Measurements from ENCODE around the gene CCNI2.

CCNI2 gene

GRCh38 chr5:132750471-132751230 lies 3.4 kb downstream of the CCNI2 start:
- FAIRE-seq, result no peak

- no peak for FAIRE-seq
Measured at GRCh38 chr5:132751444-132751843, 4.2 kb downstream of the CCNI2 start.

- no peak for FAIRE-seq
Measured at GRCh38 chr5:132751971-132752580, 4.8 kb downstream of the CCNI2 start.

- no peak for FAIRE-seq
Measured at GRCh38 chr5:132752581-132753125, 5.4 kb downstream of the CCNI2 start.

GRCh38 chr5:132753135-132753987 lies 6.1 kb downstream of the CCNI2 start:
- no peak for FAIRE-seq

- no peak for FAIRE-seq
Measured at GRCh38 chr5:132754111-132754510, 6.9 kb downstream of the CCNI2 start.

GRCh38 chr5:132754947-132755346 lies 7.7 kb downstream of the CCNI2 start:
- FAIRE-seq, result no peak

GRCh38 chr5:132756542-132756941 lies 9.3 kb downstream of the CCNI2 start:
- FAIRE-seq, result no peak

- FAIRE-seq, result no peak
Measured at GRCh38 chr5:132758451-132758850, 11.2 kb downstream of the CCNI2 start.

- FAIRE-seq, result no peak
Measured at GRCh38 chr5:132759114-132760048, 12.2 kb downstream of the CCNI2 start.

GRCh38 chr5:132760049-132760420 lies 12.8 kb downstream of the CCNI2 start:
- no peak for FAIRE-seq

GRCh38 chr5:132760601-132761317 lies 13.5 kb downstream of the CCNI2 start:
- no peak for FAIRE-seq

GRCh38 chr5:132761321-132762240 lies 14.4 kb downstream of the CCNI2 start:
- FAIRE-seq, result no peak

- FAIRE-seq, result no peak
Measured at GRCh38 chr5:132762246-132763000, 15.2 kb downstream of the CCNI2 start.

- FAIRE-seq, result no peak
Measured at GRCh38 chr5:132763181-132764036, 16.2 kb downstream of the CCNI2 start.

- FAIRE-seq, result no peak
Measured at GRCh38 chr5:132764051-132764450, 16.8 kb downstream of the CCNI2 start.

GRCh38 chr5:132764671-132765238 lies 17.5 kb downstream of the CCNI2 start:
- no peak for FAIRE-seq

- no peak for FAIRE-seq
Measured at GRCh38 chr5:132765311-132766019, 18.2 kb downstream of the CCNI2 start.

All from islet of Langerhans (tissue), 1 donor.